ENCODE measurements around the gene TMEM43.
"Not testable (repeated sequence)": the region's sequence is repeated elsewhere in the genome, so short reads cannot be mapped to it uniquely, and the experiment has no call there.

TMEM43 gene, protein sequence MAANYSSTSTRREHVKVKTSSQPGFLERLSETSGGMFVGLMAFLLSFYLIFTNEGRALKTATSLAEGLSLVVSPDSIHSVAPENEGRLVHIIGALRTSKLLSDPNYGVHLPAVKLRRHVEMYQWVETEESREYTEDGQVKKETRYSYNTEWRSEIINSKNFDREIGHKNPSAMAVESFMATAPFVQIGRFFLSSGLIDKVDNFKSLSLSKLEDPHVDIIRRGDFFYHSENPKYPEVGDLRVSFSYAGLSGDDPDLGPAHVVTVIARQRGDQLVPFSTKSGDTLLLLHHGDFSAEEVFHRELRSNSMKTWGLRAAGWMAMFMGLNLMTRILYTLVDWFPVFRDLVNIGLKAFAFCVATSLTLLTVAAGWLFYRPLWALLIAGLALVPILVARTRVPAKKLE

DNA sequence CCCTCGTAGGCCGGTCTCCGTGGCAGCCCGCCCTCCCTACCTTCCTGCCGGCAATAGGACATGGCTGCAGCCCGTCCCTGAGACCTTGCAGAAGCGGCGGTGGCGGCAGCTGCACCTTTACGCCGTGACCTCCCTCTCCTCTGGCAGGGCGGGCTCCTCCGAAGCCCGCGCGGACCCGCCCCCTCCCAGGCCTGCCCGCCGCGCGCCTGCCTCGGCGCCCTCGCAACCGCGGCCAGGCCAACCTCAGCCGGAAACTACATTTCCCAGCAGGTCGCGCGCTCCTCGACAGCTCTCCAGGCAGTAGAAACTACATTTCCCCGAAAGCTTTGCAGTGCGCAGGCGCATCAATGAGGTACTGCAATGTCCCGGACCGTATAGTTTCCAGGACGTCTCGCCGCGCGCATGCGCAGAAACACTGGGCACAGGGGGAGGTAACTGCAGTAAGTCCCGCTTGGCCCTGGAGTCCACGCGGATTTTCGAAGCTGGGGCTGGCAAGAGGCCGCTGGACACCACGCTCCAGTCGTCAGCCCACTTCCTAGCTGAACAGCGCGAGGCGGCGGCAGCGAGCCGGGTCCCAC lies at the start of gene TMEM43, which contains the start of gene CHCHD4:
Gene TMEM43, plus strand, starts transcription at position 438 of the 578 bp plus-strand sequence. CDS start 142 bp downstream, outside the sequence.
Gene CHCHD4, minus strand, starts transcription at position 256 of the 578 bp plus-strand sequence. Its CDS starts 194 bp downstream, at position 62.
- no peak for FAIRE-seq

DNA sequence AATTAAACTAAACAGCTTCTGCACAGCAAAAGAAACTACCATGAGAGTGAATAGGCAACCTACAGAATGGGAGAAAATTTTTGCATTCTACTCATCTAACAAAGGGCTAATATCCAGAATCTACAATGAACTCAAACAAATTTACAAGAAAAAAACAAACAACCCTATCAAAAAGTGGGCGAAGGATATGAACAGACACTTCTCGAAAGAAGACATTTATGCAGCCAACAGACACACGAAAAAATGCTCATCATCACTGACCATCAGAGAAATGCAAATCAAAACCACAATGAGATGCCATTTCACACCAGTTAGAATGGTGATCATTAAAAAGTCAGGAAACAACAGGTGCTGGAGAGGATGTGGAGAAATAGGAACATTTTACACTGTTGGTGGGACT lies 49.6 kb upstream of the TMEM43 start:
- FAIRE-seq: not testable (repeated sequence)

DNA sequence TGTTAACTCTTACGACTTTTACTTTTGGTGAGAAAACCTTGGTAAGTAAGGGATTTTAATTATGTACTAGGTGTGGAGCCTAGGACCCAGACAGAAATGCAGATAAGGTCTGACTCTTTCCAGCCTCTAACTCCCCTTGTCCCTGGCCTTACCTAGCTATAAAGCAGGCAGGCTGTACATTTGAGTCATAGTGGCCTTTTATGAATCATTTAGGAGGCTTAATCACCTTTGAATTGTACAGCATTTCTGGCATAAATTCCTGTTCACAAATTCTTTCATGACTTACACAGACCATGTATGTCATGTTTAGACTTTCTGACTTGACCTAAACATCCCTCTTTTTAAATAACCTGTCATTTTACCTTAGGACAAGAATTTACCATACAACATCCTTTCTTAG lies 47.5 kb upstream of the TMEM43 start:
- FAIRE-seq: no peak

DNA sequence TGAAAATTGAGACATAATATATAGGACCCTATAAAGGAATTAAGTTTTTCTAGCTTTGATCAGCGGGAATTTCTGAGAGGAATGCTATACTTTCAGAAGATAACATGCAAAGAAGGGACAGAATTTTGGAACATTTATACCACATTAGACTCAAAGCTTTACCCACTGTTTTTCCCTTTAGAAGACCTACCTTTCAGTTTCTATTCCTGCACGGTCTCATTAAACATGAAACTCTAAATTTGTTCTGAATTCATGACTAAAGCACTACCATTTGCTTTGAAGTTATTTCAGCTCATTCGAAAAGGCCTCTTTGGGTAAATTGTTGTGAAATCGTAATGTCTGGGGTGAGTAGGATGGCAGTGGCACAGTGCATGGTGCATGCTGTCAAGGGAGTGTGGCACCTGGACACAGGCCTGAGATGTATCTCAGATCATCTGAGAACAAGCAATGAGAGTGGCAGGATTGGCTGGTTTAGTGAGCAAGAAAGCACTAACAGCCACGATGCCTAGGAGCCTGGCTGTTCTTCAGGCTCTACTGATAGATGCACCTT lies 42.7 kb upstream of the TMEM43 start:
- FAIRE-seq: no peak

DNA sequence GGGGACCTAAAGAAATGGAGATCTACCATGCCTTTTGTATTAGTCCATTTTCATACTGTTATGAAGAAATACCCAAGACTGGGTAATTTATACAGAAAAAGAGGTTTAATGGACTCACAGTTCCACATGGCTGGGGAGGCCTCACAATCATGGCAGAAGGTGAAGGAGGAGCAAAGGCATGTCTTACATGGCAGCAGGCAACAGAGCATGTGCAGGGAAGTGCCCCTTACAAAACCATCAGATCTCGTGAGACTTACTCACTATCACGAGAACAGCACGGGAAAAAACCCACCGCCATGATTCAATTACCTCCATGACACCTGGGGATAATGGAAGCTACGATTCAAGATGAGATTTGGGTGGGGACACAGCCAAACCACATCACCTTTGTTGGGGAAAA lies 37.4 kb upstream of the TMEM43 start:
- not testable (repeated sequence) for FAIRE-seq

DNA sequence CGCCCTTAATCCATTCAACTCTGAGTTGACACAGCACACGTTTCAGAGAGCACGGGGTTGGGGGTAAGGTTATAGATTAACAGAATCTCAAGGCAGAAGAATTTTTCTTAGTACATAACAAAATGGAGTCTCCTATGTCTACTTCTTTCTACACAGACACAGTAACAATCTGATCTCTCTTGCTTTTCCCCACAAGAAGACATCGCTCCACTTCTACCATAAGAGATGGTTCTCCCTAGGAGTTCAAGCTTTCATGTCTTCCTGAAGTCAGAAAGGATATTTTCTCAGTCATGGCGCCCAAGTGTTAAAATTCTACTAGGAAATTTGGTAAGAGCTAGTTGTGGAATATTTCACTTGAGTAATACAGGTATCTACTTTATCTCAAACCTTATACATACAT lies 32.9 kb upstream of the TMEM43 start:
- FAIRE-seq: not testable (repeated sequence)

DNA sequence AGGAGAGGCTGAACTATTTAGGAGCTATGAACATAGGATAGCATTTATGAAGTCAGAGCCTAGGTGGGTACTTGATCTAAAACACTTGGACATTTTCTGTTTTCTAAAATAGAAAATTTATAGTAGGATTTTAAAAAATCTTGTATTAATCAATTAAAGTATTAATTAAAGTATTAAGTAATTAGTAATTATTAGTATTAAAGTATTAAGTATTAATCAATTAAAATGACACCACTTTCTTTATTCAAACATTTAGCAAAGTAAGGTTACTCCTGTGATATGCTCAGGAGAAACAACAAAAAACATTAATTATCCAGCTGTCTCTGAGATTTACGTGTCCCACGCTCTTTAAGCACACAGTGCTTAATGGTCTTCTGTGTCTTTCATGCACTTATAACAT lies 32.4 kb upstream of the TMEM43 start:
- FAIRE-seq: no peak

DNA sequence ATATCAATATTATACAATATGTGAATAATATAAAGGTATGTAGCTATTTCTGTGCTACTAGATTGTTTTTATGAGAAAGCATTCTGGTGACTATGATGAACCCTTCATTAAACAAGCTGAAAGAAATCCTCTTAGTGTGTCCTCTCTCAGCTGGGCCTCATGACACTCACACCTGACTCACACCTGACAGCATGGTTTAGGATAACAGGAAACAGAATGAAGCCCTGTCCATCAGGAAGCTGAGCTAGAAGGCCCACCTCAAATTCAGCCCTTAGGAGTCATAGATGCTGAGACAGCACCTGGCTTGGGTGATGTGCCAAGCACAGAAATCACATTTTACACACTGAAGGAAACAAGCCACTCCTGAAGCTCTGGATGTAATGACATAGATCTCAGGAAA lies 31.0 kb upstream of the TMEM43 start:
- FAIRE-seq: no peak

DNA sequence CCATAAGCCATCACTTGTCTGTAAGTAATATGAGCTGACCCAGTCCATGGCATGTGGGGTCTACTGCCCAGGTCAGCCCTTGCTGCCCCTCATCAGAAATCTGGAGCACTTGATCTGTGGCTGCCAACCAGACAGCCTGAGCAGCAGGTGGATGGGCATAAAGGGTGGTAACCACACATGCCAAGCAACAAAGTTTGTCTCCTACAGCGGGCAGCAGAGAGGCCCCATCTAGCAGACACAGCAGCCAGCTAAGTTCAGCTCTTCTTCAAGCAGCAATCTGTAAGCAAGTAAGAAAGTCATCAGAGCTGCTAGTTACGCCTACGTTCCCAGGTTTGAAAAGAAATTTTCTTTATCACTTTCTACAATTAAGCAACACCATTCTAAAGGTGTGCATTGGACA lies 28.1 kb upstream of the TMEM43 start:
- no peak for FAIRE-seq

DNA sequence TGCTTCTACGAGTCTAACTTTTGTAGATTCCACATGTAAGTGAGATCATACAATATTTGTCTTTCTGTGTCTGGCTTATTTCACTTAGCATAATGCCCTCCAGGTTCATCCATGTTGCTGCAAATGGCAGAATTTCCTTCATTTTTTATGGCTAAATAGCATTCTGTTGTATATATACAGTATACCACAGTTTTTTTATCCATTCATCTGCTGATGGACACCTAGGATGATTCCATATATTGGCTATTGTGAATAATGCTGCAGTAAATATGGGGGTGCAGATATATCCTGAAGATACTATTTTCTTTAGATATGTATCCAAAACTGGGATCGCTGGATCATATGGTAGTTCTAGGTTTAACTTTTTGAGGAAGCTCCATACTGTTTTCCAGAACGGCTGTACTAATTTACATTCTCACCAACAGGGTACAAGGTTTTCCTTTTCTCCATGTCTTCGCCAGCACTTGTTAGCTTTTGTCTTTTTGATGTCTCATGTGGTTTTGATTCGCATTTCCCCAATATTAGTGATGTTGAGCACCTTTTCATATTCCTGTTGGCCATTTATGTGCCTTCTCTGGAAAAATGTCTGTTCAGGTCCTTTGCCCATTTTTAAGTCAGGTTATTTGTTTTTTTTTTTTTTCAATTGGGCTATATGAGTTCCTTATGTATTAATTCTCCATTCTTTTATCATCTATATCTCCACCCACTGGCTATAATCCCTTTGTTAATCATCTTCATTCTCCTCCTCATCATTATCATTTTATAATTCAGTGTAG lies 27.0 kb upstream of the TMEM43 start:
- FAIRE-seq: no peak

DNA sequence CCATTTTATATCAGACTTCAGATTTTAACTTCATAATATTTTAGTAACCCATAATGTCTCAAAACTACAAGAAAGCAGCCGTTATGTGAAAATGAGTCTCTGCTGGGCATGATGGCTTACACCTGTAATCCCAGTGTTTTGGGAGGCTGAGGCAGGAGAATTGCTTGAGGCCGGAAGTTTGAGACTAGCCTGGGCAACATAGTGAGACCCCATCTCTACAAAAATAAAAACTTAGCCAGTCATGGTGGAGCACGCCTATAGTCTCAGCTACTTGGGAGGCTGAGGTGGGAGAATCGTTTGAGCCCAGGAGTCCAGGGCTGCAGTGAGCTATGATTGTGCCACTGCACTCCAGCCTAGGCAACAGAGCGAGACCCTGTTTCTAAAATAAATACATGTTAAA lies 15.0 kb upstream of the TMEM43 start:
- FAIRE-seq: not testable (repeated sequence)

DNA sequence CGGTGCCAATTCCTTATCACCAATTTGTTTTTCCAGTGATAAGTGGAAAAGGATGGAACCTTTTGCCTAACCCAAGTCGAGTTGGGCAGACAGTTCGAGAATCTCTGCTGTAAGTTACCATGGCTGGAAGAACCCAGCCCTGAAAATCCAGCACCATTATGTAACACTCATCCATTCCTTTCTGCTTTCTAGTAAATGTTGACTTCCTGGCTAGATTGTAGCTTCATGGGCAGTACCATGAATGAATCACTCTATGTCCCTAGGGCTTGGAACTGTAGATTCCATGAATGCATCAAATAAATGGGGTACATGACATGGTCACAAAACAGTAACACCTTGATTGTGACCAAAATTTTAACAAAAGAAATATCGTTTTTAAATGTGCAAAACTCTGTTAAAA lies 14.2 kb upstream of the TMEM43 start:
- no peak for FAIRE-seq

DNA sequence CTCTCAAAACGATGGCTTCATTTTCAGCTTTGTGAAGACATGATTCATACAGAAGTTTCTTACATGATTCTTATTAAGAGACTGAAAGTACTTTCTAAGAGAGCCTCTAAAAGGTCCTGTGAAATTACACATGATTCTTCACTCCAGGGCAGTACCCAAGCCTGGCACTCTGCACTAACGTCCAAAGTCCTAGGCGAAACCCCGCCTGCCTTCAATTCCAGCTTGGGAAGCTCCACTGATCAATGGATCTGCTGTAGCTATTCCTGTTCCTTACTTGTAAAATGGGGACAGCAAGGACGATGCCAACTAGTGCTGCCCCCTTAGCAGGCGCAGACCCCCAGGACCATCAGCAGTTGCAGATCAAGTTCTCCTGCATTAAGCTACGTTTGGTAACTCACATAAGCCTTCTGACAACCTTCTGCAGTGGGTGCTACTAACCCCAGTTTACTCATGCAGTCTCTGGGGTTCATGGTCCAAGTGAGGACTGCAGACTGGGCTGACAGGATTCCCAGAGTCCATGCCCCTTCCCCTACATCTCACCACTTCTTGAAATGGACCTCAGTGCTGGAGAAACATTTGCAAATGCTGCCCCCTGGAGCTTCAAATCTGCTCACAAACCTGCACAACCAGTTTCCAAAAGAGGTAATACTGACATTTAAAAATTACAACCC lies 10.8 kb upstream of the TMEM43 start:
- FAIRE-seq: no peak

DNA sequence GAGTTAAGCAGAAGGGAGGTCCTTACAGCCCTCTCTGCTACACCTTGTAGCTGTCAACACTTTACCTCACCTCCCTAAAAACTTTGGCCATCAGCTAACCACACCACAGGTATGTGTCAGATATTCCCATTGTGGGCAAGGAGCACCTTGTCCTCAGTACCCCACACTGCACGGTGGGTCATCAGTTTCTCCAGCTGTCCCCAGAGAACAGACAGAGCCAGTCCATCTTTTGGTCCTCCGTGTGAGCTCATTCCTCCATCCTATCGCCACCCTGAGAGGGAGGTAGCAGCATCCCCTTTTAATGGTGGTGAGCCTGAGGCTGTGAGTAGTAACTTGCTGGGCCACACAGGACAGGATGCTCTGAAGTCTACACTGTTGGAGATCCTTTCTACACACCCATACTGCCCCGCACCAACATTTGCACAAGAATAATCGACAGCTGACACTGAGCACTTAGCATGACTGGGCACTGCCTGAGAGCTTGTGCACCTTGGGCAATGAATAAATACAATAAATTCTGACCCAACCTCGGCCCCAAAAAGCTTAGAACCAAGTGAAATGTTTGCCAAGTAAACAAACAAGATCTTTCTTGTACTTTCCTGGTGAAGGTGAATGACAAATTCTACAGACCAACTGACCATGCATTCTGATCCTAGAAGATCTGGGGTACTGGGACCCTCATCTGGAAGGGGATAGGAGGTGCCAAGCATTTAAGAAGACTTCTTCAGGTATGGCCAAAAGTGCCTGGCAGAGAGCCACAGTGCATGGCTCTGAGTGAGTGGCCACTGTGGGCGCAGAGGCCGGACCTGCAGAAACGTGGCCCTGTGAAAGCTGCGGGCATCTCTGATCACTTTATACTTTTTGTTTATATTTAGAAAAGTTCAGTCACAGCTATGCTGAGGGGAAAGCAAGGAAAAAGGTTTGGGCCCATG lies 7.1 kb upstream of the TMEM43 start:
- FAIRE-seq: no peak

DNA sequence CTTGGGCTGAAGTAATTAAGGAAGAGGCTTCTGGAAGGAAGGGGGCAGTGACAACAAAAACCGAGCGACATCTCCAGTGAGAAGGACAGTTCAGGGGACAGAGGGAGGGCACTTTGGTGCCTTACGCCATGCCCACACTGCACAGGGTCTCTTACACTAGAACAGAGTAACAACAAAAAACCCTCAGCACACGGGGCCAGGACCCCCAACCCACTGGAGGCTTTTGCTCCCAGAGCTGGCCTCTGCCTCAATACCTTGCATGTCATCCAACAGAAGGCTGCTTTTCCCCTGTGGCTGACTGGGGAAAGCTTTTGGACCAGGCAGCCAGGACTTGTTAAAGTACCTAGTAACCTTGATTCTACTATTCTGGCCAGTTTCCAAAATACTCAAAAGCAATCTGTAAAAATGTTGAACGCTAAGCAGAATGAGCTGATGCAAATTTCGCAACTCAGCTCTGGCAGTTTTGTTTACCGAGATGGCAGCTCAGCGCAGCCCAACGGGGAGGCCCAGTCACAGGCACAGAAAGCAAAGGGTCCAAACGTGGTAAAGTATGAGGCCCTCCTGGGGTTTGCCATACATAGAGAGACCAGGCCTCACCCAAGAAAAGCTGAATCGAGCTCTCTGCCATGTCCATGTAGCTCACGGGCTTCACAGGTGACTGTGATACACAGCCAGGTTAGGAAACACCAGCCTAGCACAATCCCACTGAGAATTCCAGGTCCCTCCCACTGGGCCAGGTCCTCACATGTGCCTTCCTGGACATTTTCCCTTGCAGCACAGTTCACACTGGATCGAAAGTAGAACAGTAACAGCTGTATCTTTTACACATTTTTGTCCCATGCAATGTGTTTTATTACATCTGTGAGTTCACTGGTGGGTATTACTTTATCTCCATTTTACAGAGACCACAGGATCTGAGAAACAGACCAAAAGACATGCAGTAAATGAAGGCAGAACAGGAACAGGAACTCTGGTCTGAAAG lies 6.2 kb upstream of the TMEM43 start:
- FAIRE-seq: peak; percentile 24

DNA sequence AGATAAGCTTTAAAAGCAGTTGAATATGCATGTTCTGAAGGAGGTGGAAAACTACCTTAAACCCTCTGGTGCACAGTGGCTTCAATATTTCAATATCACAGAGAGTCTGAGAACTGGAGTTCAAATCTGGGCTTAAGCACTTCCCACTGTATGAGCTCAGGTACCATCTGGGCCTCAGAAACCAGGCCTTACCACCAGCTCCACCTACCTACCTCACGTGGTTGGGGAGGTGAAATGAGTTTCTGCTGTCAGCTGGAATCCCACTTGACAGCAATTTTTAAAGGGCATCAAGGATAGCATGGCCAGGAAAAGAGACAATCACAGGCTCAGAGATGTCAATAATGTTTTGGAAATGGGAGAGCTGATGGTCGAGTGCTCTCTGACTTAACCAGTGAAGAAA lies 5.2 kb upstream of the TMEM43 start:
- no peak for FAIRE-seq

DNA sequence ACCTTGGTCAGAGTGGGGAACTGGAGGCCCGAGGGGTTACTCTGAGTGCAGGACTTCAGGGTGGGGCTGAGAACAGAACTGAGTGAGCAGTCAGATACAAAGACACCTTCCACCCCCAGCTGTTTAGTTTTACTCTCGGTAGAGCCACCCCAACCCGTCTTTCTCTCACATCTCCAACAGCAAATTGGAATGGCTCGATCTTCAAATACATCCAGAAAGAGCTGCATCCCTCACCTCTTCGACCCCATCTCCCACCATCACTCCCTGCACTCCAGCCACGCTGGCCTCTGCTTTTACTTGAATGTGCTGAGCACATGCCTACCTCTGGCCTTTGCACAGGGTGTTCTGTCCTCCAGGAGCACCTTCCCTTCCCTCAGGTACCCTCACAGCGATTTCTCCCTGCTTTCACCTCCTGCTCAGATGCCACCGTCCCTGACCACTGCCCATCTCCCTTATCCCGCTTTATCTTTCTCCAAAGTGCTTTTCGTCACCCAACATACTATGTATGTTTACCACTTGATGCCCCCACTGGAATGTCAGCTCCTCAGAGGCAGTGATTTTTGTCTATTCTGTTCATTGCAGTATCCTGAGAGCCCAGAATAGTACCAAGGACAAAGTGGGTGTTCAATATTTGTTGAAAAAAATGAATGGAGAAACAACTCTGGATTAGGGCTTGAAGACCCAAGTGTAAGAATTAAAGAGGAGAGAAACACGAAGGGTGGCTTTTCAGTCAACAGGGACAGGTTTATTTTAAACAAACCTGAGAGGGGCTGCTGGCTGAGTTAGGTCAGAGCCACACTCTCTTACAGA lies 4.5 kb upstream of the TMEM43 start:
- FAIRE-seq: no peak

DNA sequence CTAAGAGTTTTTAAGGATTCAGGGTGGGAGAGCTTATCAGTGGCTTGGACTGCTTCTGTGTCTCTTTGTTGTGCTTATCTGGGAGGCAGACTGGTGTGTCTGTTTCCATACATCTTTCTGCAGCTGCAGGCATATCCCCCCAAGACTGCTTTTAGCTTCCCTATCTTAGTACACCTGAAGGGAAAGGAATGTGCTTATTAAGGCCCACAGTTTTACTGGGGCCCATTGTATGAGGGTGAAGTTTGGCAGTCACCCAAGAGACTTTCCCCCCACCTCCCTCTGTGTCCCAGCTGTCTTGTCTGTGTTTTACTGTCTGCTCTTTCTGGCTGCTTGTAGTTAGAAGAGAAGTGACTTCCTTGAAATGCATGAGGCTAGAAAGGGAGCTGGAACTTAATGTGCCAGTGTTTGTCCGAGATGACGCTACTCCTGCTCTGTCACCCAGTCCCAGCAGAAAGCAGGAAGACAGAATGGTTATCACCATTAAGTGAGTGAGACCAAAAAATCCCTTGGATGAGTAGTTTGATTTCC lies 3.9 kb upstream of the TMEM43 start:
- not testable (repeated sequence) for FAIRE-seq

DNA sequence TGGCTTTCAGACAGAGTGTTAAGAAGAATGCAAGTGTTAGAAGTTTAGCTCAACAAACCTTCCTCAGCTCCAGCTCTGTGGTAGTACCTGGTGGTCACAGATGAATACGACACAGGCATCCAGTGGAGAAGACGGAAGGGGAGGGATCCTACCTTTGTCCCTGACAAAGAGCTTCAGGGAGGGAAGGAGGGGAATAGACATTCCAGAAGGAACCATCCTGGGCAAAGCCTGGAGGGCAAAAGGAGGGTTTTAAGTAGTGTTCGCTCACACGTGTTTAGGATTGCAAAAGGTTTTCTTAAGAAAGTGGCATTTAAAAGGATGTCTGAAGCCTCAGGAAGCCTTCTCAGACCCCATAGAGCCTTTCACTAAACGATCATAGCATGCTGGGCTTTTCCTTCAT lies 3.0 kb upstream of the TMEM43 start:
- no peak for FAIRE-seq
